HG02981 (cell line): Measurements from ENCODE around the gene NEDD9.
A peak's percentile ranks its signal among the peaks of the same experiment; 100 is the strongest.

Source experiments
- ATAC-seq: cut with Tn5 transposase; IDR thresholded peaks from one replicate; pipeline ENCODE4 v1.9.1; 2021; ENCODE audit warnings: mild to moderate bottlenecking, moderate library complexity; ENCODE audit not compliant: unreplicated experiment

The NEDD9 gene, protein sequence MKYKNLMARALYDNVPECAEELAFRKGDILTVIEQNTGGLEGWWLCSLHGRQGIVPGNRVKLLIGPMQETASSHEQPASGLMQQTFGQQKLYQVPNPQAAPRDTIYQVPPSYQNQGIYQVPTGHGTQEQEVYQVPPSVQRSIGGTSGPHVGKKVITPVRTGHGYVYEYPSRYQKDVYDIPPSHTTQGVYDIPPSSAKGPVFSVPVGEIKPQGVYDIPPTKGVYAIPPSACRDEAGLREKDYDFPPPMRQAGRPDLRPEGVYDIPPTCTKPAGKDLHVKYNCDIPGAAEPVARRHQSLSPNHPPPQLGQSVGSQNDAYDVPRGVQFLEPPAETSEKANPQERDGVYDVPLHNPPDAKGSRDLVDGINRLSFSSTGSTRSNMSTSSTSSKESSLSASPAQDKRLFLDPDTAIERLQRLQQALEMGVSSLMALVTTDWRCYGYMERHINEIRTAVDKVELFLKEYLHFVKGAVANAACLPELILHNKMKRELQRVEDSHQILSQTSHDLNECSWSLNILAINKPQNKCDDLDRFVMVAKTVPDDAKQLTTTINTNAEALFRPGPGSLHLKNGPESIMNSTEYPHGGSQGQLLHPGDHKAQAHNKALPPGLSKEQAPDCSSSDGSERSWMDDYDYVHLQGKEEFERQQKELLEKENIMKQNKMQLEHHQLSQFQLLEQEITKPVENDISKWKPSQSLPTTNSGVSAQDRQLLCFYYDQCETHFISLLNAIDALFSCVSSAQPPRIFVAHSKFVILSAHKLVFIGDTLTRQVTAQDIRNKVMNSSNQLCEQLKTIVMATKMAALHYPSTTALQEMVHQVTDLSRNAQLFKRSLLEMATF

DNA sequence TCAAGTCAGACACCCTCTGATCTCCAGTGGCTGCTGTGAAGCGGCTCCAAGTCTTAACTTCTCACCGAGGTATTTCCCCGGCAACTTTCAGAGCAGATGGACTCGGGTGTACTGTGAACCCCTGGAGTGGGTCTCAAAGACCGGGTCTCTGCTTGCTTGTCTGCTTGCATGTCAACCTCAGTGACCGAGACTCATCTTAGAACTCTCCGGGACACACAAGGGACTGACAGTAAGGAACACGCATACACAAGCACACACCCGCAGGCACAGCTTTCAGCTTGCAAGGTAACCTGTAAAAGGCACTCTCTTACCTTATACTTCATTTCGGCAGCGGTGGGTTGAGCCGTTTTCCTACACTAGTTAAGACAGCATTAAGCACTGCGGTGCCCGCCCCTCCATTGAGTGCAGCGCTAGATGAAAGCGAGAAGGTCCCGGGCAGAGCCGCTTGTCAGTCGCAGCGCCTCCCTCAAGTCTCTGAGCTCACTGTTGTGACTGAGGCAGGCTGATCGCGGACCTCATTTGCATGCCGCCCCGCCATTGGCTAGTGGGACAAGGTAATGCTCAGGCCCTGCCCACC, at the start of gene NEDD9:
TSS of gene NEDD9 (minus strand) at position 476 of the 577 bp plus-strand sequence. CDS start at position 323, 153 bp downstream.
- peak; percentile 97 for ATAC-seq

DNA sequence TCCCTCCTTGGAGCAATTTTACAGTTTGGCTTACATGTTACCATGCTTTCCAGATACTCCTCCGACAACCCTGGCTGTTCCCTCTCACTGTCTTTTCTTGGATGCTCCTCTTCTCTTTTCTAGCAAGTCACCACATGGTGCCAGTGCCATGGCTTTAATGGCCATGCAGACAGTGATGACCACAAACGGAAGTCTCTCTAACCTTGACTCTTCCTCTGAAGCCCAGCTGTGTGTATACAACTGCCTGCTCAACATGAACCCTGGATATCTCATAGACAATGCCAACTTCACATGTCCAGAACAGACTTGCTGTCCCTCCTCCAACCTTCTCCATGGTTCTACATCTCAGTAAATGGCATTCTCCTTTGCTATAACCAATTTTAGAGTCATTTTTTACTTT, 49.8 kb upstream of the NEDD9 start:
- no peak for ATAC-seq

DNA sequence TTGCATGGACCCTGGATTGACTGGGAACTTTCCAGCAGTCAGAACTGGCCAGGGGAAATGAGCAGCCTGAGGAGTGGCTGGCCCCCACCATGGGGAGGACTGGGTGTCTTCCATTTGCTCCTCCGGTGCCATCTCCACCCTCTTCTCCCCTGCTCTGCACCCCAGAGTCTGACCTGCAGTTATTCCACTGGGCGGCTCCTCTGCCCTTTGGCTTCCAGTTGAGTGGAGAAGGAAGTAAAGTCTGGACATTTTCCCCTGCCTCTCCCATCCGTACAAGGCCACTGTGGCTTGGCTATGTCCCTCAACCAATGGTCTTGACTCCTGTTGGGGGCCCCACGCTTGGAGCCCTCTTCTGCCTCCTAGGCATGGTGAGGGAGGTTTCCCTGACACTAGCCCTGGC, 47.9 kb upstream of the NEDD9 start:
- no peak for ATAC-seq

DNA sequence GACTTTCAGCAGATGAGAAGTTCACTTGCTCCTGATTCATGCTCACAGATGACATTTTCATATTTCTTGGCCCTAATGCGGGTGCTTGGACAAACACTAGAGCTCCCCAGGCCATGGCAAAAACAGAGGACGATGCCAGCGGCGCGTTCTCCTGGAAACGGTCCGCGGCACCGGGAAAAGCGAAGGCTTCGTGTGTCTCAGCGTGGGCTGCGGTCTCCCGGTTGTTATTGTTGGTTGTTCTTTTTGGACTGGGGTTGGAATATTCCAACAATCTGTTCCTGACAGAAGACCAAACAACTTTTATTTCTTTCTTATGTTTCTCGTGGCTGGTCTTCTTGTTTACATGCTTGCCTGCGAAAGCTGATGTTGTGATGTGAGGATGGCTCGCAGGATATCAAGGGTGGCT, 46.8 kb upstream of the NEDD9 start:
- ATAC-seq: no peak

DNA sequence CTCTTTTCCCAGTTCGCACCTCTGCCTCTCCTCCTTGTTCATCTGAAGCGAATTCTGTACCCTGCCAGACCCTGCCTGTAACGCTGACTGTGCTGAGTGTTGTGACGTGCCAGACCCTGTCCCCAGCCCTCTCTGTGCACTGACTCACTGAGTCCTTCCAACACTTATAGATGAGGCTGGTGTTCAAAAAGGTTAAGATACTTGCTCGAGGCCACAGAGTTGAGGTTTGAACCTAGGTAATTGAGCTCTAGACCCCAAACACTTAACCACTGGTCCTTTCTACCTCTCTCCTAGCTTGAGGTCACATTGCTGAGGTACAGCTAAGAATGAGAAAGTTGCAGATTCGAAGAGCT, 45.7 kb upstream of the NEDD9 start:
- ATAC-seq: no peak

DNA sequence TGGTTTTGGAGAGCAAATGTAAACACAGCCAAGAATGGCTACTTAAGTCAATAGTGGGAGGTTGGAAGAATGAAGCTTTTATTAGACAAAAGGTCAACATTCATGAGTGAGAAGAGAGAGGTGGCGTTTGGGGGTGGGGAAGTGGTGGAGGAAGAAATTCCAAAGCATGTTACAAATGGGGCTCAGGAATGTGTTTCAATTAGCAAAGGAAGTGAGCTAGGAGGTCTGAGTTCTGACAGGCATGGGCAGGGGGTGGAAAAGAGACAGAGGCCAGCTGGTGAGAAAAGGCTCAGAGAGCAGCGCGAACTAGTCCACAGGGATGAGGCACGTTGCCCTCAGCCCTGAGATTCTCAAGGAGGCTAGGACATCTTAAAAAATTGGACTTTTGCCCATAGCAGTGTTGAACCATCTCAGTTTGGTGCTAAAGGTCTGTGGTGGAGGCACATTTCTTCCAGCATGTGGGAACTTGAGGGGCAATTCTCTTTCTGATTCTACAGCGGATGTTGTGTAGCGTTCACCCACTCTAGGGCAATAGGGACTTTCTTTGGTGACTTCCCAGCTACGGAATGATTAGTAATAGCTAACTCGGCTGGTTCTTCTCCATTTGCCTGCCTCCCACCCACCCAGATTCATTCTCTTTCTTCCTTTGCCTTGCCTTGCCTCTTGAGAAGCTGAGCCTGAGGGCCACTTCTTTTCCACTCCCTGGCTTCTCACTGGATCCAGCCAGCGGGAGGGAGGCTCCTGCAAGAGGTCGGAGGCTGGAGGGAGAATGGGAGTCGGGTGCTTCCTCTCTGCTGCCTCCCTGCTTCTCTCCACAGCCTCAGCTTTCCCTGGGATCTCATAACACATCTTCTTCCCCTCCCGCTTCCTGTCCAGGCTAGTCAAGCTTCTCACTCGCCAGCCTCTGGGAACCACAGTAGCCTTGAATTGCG, 45.1 kb upstream of the NEDD9 start:
- peak; percentile 45 for ATAC-seq

DNA sequence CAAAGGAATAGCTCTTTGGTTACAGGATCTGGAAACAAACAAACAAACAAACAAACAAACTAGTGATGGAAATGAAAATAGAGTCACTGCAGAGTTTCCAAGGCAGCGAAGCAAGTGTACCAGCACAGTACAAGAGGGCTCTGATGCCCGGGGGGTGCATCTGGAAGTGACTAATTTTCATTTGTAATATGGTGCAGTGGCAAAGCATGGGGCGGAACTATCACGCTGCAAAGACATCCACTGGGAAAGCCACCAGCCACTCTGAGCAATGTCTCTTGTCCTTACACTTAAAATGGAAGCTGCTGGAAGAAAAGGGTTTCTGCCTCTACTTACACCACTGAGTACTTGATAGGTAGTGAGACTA, 44.4 kb upstream of the NEDD9 start:
- ATAC-seq: no peak

DNA sequence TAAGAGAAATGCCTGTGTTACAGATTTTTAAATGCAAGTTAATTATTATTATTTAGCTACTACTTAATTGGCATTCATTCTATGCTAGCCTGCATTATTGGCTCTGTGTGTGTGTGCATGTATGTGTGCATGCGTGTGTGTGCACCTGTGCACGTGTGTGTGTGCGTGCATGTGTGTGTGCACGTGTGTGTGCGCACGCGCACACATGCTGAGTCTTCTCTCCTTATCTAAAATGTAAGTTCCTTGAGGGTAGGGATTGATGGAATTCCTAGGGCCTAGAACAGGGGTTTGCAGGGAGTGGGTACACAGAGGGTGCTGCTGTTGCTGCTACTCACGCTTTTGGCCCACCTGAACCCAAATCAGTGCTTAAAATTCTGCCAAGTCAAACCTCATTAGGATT, 43.8 kb upstream of the NEDD9 start:
- ATAC-seq: no peak

DNA sequence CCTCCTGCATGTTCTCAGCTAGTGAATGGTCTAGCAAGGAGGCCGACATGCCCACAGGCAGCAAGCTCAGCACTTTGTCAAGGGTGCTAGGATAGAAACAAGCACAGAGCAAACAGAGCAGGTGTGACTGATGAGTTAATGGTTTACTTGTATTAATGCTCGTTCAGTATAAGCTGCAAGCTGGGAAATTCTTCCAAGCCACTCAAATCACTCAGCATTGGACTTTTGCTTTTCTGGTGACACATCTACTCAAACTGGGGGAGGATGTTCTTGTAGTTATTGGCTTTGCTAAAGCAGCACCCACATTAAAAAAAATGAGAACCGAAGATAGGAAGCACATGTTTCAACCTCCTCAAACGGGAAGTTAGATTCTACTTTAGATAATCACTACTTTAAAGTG, 43.1 kb upstream of the NEDD9 start:
- ATAC-seq: peak; percentile 83

DNA sequence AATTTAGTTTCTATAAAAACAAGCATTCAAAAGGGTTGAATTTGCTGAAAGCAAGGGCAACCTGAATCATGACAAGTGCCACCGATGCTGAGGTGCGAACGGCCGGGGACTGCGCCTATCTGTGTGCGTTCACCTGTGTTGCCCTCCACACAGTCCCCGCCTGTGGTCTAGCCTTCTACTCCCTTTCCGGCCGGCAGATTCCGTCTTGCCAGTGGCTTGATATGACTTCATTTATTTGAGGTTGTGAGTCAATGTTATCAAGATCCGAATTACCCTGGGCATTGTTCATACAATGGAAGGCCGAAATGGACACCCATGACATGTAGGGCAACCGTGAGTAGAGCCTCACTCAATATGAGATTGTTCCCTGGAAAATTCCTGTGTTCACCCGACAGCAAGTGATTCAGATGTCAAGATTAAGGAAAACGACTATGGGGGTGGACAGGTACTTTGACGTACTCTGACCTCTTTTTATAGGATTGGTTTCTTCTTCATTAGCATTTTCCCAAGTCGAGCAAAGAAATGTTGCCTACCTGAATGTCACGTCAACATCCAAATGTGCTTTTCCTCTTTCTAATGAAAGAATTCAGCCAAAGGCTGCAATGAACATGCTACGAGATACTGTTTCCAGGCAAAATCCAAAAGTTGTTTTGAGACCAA, 41.1 kb upstream of the NEDD9 start:
- no peak for ATAC-seq

DNA sequence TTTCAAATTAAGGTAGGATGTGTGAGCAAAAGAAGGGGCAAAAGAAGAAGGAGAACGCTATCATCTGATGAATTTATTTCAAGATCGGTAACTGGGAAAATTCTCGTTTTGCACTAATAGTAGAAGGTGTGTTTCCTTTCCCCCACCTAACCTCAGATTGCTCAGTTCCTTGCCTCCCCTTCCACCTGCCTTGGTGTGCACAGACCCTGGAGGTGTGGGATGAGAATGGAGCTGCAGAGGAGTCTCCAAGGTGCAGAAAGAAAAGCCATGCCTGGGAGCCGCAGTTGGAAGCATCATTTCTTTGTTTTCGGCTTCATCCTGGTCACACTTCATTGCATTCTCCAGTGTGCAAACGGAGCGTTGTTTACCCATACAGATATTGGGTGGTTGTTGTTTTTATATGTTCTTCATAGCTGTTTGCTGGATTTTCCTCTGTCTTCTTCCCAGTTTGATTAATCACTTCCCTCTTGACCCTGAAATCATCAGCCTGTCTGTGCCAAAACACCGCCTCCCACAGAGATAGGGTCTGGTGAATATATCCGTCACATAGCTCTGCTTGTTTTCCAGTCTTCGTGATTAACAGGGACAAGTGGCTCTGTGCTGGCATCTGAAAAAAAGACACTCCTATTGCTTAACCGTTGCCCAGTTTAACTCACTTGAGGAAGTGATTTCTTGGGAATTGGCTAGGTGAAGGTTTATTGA, 40.2 kb upstream of the NEDD9 start:
- ATAC-seq: no peak

DNA sequence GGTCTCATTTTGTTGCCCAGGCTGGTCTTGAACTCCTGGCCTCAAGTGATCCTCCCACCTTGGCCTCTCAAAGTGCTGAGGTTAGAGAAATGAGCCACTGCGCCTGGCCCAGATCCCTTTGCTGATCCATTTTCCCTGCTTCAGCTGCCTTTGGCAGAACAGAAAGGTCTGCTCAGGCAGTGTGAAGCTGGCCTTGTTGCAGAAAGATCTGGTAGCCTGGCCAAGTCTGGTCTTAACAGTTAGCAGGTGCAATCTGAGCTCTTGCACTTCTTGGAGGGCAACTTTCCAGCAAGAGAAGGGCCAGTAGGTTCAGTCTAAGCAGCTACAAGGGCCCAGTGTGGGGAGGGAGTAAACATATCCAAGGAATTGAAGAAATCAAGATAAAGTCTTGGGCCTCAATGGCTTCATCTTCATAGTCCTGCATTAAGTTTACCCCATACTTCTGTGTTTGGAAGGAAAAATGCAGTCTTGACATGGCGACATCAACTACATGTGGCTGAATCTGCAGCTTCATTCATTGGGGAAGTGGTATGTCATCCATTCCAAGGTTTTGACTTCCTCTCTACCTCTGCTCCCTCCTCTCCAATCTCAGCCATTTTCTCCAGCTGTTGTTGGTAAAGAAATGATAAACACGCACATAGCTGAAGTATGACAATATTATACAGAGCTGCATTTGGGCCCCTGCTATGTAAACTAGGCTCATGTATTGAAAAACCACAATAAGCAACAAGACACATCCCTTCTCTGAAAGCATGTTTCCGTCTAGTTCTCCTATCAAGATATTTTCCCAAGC, 39.0 kb upstream of the NEDD9 start:
- no peak for ATAC-seq

DNA sequence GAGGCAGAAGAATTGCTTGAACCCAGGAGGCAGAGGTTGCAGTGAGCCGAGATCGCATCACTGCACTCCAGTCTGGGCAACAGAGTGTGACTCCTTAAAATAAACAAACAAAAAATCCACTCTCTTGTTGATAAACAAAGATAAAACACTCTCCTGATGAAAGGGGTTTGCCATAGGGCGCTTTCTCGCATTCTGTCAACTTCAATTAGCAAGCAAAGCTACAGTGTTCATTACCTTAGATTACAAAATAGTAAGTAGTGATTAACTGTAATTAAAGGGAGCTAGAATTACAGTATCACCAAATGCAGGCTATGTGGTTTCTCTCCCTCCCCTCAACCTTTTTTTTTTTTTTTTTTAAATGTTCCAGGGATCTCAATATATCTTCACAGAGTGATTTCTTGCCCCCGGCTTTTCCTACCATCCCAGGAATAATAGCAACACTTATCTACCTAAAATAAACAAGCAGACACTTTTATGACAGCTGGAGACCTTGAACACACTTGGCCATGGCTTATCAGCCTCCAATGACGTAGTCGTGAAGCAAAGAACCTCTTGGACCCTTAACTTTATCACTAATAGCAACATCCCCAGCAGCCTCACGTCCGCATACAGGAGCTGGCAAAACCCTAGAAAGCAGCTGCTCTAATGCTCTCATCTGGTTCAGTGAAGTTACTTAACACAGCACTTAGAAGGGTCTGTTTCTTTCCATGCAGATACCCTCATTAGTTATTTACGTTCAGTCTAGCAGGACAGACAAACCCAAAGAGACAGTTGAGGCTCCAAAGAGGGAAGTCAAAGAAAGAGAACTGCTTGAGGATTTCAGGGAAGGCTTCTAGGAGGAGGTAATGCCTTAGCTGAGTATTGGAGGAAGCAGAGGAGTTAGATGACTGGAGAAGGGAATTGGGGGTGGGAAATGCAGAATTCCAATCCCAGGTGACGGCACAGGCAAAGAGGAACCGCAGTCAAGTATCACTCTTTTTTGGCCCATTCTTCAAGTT, 37.9 kb upstream of the NEDD9 start:
- ATAC-seq: no peak

DNA sequence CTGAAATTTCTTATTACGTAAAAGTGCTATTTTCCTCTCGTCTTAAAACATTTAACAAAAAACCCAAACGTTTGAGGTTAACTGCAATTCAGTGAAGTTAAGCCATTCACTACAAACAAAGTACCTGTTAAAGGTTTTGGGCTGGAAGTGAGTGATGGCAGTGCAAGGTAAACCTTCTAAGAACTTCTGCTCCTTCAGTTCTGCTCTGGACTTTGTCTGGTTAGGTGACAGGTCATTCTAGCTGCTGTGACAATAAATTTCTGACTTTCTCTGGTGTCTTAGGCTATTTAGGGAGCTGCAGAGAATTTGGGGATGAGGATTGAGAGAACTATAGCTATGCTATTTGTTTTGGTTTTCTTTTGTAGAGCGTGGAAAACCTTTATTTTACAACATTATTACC, 36.5 kb upstream of the NEDD9 start:
- ATAC-seq: no peak

DNA sequence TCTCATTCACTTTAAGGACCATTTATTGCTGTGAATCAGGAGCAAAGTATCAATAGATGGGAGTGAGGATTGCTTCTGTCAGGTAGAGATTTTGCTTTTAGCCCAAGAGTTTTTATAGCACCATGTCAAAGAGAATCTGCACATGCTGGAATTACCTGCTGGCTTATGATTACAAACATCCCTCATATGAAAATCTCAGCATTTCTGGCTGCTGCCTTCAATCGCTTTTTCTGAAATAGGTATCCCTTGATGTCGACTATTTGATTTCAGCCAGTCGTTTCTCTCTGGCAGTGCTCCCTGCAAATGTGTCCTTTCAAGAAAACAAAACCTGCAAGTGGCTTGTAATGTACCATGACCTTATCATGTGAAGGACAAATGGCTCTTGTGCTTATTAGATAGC, 34.5 kb upstream of the NEDD9 start:
- ATAC-seq: no peak

DNA sequence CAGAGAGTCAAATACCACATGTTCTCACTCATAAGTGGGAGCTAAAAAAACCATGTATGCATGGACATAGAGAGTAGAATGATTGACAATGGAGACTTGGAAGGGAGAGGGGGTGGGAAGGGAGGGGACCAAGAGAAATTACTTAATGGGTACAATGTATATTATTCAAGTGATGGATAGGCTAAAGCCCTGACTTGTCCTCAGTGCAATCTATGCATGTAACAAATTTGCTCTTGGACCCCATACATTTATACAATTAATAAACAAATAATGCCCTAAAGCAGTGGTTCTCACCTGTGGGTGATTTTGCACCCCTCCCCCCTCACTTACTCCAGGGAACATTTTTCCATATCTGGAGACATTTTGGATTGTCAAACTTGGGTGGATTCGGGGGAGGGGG, 33.5 kb upstream of the NEDD9 start:
- no peak for ATAC-seq

DNA sequence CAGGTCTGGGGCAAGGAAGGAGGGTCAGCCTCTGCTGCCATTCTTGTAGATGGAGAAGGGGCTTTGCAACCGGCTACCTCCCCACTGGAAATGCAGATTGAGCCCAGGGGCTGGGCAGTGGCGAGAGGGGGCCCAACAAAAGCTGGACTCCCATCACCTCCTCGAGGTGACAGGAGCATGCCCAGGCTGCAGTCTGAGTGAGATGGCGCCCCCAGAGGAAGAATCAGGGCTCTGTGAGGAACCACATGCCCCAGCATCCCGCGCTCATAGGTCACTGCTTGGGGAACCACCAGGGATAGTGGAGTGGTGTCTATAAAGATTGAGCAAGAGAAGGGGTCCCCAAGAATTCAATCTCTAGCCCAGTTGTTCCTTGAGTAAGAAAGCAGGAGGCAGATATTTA, 31.6 kb upstream of the NEDD9 start:
- ATAC-seq: no peak

DNA sequence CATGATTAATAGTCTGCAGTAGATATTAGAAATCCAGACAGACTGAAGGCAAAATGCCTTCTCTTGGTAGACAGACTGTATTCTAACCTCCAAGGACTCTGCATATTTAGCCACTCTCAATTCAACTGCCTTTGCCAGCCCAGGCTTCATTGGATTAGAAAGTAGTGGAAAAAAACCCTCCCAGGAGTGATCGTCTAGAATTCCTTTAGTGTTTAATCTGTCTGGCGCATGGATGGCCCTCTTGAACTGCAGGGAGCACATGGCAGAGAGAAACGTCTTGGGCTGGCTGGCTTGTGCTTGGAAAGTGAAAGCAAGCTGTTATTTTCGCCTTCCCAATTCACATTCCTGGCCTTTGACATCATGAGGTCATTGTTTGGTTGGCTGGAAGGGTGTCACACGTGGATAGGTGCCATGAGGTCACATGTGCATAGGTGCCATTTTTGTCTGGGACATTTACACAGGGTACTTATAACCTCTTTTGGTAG, 30.9 kb upstream of the NEDD9 start:
- ATAC-seq: no peak
